SIG-M5 treated with dmso at 0.1 percent for 504 hours (cell line): ENCODE results near the gene DHX58.
A peak's percentile ranks its signal among the peaks of the same experiment; 100 is the strongest.

Source experiments
- DNase-seq: peaks from one replicate; lab custom pipeline; 2025; ENCODE audit not compliant: unreplicated experiment; lab: John Stamatoyannopoulos, UW

The DHX58 gene

DNA sequence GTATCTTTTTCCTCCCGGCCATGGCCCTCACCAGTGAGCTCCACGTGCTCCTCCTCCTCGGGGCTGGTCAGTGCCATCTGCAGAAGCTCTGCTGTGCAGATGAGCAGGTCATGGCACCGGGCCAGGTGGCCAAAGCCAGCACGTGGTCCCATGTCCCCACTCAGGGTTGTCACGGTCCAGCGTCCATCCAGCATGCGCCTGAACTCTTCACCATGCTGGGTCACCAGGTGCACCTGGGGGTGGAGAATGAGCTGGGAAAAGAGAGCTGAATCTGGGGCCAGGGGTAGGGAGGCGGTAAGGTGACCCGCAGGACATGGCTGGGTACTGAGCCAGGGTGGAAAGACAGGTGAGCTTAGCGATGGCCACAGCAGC is 1.3 kb downstream of the DHX58 start:
- no peak for DNase-seq

- DNase-seq = no peak
These were observed 1.9 kb downstream of the DHX58 start for GRCh38 chr17:42110301-42111264.

- no peak for DNase-seq
These were observed 3.4 kb downstream of the DHX58 start for GRCh38 chr17:42109086-42109485.

DNA sequence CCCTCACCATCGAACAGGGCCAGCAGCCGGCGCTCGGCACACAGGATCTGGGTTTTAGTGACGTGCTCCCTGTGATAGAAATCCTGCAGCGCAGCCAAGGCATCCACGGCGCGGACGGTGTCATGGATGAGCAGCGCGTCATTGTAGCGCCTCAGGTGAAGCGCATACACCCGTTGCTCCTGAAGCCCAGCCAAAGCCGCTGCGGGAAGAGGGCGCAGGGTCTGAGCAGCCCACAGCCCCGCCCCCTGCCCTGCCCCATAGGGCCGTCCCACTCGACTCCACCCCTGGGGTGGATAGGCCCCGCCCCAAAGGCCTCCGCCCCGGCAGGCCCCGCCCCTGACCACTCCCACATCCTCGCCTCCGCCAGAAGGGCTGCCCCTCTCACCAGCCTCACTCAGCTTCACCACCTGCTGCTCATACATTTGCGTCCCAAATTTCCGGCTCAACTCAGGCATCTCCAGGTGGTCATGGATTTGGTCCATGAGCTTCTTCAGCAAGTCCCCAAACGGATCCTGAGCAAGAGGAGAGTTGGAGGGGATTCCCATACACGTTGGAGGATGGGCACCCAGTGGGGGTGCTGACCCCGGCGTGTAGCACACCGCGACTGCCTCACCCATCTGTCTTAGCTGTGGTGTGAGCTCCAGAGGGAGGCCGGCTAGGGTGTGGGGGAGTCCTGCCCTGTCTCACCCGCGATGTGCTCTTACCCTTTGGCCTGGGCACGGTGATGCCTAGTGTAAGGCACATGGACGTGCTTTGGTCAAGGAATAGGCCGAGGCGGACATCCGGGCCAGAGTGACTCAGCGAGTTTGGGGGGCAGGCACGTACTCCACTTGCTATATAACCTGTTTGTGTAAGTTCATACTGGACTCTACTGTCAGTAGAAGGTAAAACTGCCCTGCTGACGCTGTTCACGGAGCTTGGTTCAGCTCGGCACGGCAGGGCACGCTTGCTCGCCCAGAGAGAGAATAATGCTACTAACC is 4.6 kb downstream of the DHX58 start:
- peak; percentile 73 for DNase-seq

DNA sequence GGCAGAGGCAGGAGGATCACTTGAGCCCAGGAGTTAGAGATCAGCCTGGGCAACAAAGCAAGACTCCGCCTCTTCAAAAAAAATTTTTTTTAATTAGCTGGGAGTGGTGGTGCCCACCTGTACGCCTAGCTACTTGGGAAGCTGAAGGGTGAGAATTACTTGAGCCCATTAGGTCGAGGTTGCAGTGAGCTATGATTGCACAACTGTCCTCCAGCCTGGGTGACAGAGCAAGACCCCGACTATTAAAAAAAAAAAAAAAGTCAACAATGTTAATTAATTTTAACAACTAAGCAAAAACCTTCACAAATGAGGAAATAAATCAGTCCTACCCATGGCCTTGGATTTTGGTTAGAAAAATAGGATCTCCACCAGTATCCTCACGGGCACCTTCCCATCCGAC is 5.4 kb downstream of the DHX58 start:
- no peak for DNase-seq

- no peak for DNase-seq
These were observed 6.5 kb downstream of the DHX58 start for GRCh38 chr17:42106009-42106408.

GRCh38 chr17:42104264-42104663 is 8.2 kb downstream of the DHX58 start:
- DNase-seq = no peak

- DNase-seq = no peak
These were observed 9.1 kb downstream of the DHX58 start for GRCh38 chr17:42103221-42103954.

DNA sequence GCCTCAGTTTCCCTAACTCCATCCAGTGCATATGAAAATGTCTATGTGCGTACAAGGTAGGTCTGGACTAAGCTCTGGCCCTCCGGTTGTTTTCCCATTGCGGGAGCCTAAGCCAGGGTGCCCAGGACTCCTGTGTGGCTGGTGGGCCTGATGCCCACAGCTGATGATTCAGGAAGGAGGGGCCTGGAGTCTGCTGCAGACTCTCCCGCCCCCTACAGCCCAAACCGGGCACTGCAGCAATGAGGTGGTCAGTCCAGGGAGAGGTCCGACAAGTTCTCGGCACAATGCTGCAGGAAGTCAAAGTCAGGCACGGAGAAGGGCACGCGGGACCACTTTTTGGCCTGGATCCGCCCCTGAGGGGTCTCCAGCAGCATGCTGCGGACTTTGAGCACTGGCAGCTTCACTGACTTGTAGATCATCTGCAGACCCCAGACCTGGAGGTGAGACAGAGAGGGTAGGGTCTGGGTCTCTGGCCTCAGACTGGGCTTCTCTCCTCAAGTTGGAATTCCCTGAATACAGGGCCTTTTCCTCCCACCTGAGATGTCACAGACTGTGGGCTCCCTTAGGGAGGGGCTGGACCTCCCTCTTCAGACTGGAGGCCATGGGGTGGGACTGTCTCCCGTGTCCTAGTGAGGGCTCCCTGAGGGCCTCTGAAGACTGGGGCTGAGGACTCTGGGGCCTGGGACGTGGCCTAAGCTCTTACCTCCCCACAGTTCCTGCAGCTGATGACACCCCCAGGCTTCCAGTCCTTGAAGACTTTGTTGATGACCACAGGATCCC is 10.8 kb downstream of the DHX58 start:
- peak; percentile 29 for DNase-seq

GRCh38 chr17:42098730-42099399 is 13.6 kb downstream of the DHX58 start:
- DNase-seq = no peak

- no peak for DNase-seq
These were observed 14.6 kb downstream of the DHX58 start, which contains the start of gene ZNF385C for GRCh38 chr17:42097691-42098631. Gene ZNF385C, minus strand, starts transcription at chr17:42098473. Its CDS starts 35,417 bp downstream, at chr17:42063056.

GRCh38 chr17:42096360-42097111 is 16.0 kb downstream of the DHX58 start:
- DNase-seq = no peak

DNA sequence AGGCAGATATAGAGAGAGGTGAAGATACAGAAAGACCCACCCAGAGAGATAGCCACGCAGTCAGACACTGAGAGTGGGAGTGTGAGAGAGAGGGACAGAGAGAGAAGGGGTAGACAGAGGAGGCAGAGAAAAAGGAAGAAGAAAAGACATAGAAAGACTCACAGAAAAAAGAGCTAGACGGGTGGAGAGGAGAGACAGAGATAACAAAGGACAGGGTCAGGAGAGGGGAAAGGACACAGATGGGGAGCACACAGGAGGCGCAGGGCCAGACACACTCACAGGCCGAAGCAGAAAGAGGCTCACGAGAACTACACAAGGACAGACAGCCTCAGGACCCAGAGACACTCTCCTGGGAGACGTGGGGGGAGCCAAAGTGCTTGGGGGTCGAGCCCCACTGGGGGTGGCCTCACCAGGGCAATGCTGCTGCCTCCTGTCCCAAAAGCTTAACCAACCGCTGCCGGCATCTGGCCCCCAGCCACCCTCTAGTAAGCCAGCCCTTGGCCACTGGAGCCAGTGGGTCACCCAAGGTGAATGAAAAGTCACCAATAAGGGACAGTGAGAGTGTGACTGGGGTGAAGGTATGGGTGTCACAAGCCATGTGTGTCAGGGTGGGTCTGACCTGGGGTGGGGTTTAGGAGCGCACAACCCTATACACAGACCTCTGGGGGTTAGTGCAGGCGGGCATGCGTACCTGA is 18.0 kb downstream of the DHX58 start:
- DNase-seq = no peak

- DNase-seq = no peak
These were observed 19.6 kb downstream of the DHX58 start for GRCh38 chr17:42092939-42093338.

GRCh38 chr17:42090964-42091790 is 21.3 kb downstream of the DHX58 start:
- no peak for DNase-seq

GRCh38 chr17:42088736-42089135 is 23.8 kb downstream of the DHX58 start:
- no peak for DNase-seq
